NCI-H510A (cell line): ENCODE results near the gene CCR7.

Experiments used
- DNase-seq: peaks from one replicate; lab custom pipeline; 2025; lab: John Stamatoyannopoulos, UW

CCR7 gene

GRCh38 chr17:40515491-40516041, 49.7 kb downstream of the CCR7 start:
- DNase-seq = no peak

DNA sequence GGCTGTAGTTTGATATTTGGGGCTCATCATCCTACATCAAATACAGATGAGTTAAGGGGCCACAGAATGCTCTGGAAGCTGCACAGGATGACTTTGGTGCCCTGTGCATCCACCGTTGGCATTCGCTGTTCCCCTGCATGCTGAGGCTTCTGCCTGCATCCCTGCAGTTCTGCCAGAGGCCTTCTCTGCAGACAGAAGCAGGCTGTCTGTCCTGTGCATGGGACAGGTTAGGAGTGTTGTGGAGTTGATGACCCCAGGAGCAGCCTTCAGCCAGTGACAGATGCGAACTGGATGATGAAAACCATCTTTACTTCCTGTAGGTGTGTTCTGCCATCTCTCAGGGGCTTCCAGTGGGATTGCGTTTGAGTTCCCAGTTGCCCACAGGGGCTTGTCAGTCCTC, 50.3 kb downstream of the CCR7 start:
- no peak for DNase-seq

DNA sequence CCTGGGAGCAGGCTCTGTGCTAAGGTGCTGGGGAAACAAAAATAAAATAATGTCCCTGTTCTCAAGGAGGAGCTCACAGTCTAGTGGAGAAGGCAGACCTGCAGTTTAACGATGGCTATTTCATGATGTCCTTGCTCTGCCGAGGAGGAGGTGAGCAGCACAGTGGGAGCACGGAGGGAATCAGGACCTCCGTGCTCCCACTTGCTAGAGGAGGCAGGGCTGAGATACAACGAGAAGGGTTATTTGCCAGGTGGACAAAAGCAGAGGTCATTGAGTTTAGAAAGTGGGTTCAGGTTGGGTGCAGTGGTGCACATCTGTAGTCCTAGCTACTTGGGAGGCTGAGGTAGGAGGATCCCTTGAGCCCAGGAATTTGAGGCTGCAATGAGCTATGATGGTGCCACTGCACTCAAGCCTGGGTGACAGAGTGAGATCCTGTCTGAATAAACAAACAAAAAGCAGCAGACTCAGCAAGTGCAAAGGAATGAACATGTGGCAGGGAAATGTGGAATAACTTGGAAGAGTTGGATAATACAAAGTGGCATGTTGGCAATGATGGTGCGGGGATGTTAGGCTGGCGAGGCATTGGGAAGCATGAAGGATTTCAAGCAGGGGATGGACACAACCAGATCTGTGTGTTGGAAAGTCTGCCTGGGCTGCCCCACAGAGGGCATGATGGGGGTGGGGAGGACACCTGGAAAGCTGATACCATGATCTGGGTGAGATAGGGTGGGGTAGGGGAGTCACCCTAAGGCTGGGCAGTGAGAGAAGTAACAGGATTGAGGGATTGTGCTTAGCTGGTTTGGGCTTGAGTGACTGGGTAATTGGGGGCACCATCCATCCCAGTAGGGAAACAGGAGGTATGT, 51.0 kb downstream of the CCR7 start:
- DNase-seq = no peak

- DNase-seq = no peak
Measured at GRCh38 chr17:40511667-40512220, 53.5 kb downstream of the CCR7 start.

DNA sequence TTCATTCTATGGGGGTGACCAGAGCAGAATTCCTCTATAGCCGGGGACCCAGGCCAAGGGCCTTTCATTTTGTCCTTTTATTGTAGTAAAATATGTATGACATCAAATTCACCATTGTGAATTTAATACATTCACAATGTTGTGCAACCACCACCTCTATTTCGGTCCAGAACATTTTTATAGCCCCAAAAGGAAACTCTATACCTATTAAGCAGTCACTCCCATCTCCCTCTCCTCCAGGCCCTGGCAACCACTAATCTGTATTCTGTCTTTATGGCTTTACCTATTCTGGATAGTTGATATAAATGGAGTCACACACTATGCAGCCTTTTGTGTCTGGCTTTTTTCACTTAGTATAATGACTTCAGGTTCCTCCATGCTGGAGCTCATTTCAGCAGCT, 54.1 kb downstream of the CCR7 start:
- DNase-seq = no peak

GRCh38 chr17:40510328-40510648, 55.0 kb downstream of the CCR7 start:
- no peak for DNase-seq

DNA sequence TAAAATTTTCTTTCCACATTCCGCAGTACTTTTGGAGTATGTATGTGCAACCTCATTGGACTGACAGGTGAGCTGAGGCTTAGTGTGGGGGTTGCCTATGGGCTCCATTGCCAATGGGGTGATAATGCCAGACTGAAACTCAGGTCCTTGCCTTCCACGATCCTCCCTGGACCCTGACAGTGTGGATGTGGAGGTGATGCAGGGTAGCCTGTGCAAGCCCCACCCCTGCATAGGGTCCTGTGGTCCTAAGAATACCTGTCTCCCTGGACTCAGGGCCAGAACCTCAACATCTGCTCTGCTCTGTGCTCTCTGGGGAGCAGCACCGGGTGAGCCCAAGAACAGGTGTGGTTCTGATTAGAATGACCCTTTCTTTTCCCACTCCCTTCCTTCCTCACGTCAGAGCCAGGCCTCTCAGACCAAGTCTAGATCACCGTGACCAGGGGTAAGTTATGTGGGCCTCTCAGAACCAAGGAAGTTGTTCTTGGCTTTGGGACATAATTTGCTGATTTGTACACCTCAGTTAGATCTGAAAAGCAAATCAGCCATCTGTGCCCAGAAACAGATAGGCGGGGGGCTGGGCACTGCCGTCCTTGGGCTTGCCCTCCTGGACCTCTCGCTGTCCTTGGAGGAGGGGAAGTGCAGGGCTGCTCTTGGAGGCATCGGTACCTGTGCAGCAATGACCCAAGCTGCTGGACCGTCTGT, 55.5 kb downstream of the CCR7 start:
- DNase-seq = no peak

DNA sequence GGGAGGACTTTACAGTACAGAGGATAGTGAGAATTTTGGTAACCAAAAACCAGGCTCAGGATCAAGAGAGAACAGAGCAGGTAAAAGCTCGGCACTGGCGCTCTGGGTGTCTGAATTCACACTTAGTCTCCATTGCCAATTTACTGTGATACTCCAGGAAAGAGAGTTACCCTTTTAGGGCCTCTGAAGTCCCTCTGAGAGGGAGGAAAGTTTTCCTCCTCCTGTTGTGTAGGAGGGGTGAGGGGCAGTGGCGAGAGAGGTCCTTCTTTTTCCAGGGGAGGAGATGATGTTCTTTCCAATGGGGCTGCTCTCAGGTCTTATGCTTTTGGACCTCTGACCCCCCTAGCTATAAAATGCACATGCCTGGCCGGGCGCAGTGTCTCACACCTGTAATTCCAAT, 58.5 kb downstream of the CCR7 start:
- no peak for DNase-seq
